Left colon (tissue), 2 donors: ENCODE results near the gene ALOX12B. TPM values are rescaled to one million over a fixed set of nuclear protein-coding genes. Genes with fewer than 3 reads are reported as not detected.
A peak's percentile ranks its signal among the peaks of the same experiment; 100 is the strongest.

Experiments used
- ATAC-seq: fragments of 200-7000 bp; cut with Tn5 transposase; one replicate; pipeline ENCODE4 v1.9.1; 2020; ENCODE audit warnings: mild to moderate bottlenecking, moderate library complexity
- DNase-seq, 2 donors: peaks; one replicate each; pipeline ENCODE4 v3.0.0-alpha.2; 2020
- intact Hi-C, 2 donors: fragments of 100-400 bp; cut with DNase I in 1 of 2; cut with micrococcal nuclease in 1 of 2; formaldehyde crosslinking; loops; one replicate each; pipeline versions ENCODE4 v1.11.2 to v1.14.0; 2022; cut with DNase I, micrococcal nuclease
- long read RNA-seq: library from polyadenylated mRNA; unstranded; transcript quantifications from one replicate; pipeline ENCODE4 v2.0.0, GENCODE V29; 2021
- total RNA-seq, 2 donors: library from RNA; stranded (reverse); fragmentation: NEBNext Ultra II Directional; extraction: Animal tissue kit (Norgen Biotek cat#: 25700); gene quantifications; one replicate each; pipeline ENCODE4 v1.2.1, GENCODE V29; 2021
- donor health status: DM: no; HTN: no; CAD: no.
- donor health status: DM: yes; HTN: yes; CAD: no.

The ALOX12B gene
- total RNA-seq, result under 1 TPM in 1 of 2 donors, not detected in 1; 0.82 TPM
- long read RNA-seq, result 0 reads

DNA sequence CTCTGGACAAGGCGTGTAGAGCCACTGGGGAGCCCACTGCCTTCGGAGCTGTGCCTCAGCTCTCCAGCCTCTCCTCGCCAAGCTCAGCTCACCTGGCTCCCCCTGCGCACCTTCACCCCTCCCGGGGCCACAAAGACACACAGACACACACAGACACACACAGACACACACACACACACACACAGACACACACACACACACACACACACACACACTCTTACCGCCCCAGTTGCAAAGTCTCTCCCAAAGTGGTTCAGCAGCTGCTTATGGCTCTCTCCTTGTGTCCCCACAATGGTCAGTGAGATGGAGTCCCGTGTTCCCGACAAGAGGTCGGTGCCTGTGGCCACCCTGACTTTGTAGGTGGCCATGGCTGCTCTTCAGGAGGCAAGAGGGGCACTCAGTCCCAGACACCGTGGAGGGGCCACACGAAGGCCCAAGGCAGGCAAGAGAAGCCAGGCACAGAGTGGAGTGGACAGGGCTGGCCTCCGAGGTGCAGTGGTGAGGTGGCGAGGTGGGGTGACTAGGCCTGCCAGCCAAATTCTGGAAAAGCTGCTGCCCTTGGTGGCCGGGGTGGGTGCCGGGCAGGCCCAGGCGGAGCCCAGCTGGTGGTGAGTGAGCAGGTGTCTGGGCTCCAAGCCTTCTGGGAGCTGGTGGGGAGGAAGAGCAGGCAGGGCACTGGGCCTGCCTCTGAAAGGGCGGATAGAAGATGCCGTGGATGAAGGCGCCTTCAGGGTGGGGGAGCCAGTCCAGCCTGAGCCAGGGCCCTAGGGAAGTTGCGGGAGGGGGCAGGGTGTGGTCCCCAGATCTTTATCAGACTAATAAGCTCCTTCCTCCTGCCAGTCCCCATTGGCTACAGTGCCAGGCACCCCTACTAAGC is at the start of gene ALOX12B:
Gene ALOX12B, minus strand, starts transcription at position 642 of the 877 bp plus-strand sequence. Its CDS starts 274 bp downstream, at position 368.
- DNase-seq (no peak), ATAC-seq (no peak)
- intact Hi-C loops, result loop anchor here in 1 of 2 donors (10.0 kb wide), 1 partner anchor 217 kb away; no protein-coding TSS in a partner anchor

DNA sequence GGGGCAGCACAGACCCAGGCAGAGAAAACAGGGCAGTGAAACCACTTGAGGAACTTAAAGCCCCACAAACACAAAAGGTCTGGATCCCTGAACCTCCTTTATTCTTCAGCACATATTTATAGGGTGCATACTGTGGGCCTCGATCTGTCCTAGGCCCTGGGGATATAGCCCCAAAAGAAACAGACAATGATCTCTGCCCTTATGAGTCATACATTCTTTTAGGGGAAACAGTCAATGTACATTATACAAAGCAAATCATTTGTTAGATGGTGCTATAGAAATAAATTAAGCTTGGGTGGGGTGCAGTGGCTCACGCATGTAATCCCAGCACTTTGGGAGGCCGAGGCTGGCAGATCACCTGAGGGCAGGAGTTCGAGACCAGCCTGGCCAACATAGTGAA is 46.4 kb upstream of the ALOX12B start:
- intact Hi-C loops, result no loop called here
- DNase-seq, result no peak
- no peak for ATAC-seq

DNA sequence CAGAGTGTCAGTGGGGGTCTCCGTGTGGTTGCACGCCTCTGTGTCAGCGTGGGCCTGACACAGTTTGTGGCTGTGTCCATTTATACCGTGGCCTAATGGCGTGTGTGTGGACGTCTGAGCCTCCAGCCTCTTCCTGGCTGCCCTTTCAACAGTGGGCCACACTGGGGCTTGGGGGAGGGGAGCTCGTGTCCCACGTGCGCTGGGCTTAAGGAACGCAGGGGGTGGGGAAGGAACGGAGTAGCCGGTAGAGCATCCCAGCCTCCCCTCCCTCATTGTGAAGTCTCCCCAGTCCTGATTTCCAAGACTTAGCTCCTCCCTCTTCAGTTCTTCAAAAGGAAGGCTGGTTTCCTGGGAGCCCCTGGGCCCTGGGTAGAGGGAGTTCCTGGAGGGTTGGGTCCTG is 45.9 kb upstream of the ALOX12B start:
- intact Hi-C loops, result no loop called here
- ATAC-seq (no peak), DNase-seq (no peak)

DNA sequence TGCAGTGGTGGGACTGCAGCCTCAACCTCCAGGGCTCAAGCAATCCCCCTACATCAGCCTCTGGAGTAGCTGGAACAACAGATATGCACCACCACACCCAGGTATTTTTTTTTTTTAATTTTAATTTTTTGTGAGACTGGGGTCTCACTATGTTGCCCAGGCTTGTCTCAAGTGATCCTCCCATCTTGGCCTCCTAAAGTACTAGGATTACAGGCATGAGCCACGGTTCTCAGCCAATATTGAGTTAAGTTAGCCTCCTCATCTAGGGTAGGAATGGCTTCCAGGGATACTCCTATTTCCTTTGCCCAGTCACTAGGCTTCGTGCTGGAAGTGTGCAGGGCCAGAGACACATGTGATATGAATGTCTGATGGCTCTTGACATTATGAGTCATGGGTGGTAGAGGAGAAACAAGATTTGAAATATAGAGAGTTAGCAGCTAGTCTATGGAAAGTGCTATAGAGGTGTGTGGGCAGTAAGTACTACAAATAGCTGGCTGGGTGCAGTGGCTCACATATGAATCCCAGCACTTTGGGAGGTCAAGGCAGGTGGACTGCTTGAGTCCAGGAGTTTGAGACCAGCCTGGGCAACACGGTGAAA is 44.4 kb upstream of the ALOX12B start:
- no peak for DNase-seq
- no peak for ATAC-seq
- intact Hi-C loops, result no loop called here

DNA sequence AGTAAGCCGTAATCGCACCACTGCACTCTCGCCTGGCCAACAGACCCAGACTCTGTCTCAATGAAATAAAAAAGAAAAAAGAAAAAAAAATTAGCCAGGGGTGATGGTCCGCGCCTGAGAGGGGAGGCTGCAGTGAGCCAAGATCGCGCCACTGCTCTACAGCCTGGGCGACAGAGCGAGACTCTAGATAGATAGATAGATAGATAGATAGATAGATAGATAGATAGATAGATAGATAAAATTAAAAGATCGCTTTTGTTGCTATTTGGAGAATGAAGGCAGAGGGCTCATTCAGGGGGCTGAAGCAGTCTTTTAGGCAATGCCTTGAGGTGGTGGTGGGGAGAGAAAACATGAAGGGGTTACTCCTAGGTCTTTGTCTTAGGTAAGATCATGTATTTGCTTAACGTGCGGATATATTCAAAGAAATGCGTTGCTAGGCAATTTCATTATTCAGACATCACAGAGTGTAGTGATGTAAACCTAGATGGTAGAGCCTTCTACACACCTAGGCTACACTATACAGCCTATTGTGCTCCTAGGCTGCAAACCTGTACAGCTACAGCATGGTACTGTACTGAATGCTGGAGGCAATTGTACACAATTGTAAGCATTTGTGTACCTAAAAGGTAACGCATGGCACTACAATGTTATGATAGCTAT is 40.7 kb upstream of the ALOX12B start:
- ATAC-seq (no peak), DNase-seq (no peak)
- intact Hi-C loops, result loop anchor here in 1 of 2 donors (10.0 kb wide), 1 partner anchor 57 kb away; no protein-coding TSS in a partner anchor

DNA sequence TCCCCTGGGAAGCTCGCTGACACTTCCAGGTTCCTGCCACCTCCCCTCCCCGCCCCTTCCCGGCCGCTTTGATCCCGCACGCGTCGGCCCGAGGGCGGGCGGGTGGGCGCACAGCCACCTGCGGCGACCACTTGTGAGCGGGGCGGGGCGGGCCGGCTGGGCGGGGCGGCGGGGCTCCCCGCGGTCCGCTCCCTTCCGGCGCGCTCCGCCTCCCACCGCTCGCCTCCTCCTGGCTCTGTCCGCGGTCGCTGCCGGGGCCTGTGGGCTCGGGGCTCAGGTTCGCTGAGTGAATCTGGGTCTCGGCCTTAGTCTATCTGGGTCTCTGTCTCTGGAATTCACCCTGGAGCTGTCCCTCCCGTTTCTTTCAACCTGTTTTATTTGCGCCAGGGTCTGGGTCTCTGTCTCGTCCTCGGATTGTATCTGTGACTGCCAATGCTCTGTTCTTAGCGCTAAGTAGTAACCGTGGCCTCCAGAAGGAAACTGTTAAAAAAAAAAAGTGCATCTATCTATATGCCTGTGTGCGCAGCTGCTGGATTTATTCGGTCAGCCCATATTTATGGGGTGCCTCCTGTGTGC is 39.1 kb upstream of the ALOX12B start:
- intact Hi-C loops, result loop anchor here in 1 of 2 donors (10.0 kb wide), 1 partner anchor 58 kb away; no protein-coding TSS in a partner anchor
- DNase-seq, result peak in 1 of 2 donors; percentile 64
- peak; percentile 59 for ATAC-seq

DNA sequence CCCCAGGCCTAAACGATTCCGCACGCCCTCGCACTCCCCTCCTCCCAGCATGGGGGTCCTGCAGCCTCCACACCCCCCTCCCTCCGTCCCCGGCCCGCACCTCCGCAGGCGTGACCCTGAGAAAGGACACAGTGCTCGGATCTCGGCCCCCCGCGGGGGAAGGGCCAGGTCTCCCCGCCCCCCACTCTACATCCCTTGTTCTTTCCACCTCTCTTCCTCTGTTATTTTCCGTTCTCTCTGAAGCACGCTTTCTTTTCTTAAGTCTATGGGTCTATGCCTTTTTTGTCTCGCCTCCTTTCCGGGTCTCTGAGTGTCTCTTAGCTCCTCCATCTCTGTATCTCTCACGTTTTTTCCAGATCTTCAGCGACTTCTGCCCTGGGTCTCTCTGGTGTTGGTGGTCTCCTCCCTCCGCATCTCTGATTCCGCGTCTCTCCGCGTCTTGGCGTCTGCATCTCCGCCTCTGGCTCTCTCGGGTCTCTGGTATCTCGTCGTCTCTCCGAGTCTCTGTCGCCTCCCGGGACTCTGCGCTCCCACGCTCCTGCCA is 38.5 kb upstream of the ALOX12B start:
- intact Hi-C loops, result loop anchor here in 1 of 2 donors (10.0 kb wide), 1 partner anchor 59 kb away; no protein-coding TSS in a partner anchor
- peak in 1 of 2 donors; percentile 42 for DNase-seq
- no peak for ATAC-seq

DNA sequence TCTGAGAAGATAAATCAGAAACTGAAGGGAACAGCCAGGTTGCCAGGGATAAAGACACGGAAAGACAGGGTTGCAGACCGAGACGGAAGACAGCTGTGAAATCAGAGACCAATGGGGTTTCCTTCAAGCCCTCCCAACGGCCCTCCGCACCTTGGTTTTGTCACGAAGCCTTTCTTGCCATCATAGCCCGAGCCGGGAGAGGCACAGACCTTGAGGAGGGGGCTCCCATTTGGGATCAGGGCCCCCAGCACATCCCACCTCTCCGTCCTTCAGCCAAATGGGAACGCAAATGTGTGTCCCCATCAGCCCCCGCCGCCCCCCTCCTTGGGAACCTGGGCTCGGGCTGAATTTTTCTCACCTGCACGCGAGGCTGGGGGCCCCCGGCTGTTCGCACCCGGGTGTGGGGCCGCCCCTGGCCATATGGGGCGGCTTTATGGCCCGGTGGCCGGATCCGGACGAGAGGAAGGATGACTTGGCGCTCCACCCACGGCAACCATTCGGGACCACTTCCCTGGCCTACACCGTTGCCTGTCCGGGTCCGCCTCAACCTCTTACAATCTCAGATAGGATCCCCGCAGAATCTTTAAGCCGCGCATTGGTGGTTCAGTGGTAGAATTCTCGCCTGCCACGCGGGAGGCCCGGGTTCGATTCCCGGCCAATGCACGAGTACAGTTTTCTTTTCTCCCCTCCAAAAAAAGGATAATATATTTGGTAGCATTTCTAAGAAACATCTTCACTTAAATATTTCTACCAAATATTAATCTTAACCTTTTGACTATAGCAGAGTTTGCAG is 37.8 kb upstream of the ALOX12B start:
- intact Hi-C loops, result loop anchor here in 1 of 2 donors (10.0 kb wide), 1 partner anchor 59 kb away; no protein-coding TSS in a partner anchor
- peak; percentile 65 to 77 for DNase-seq
- peak; percentile 44 for ATAC-seq

DNA sequence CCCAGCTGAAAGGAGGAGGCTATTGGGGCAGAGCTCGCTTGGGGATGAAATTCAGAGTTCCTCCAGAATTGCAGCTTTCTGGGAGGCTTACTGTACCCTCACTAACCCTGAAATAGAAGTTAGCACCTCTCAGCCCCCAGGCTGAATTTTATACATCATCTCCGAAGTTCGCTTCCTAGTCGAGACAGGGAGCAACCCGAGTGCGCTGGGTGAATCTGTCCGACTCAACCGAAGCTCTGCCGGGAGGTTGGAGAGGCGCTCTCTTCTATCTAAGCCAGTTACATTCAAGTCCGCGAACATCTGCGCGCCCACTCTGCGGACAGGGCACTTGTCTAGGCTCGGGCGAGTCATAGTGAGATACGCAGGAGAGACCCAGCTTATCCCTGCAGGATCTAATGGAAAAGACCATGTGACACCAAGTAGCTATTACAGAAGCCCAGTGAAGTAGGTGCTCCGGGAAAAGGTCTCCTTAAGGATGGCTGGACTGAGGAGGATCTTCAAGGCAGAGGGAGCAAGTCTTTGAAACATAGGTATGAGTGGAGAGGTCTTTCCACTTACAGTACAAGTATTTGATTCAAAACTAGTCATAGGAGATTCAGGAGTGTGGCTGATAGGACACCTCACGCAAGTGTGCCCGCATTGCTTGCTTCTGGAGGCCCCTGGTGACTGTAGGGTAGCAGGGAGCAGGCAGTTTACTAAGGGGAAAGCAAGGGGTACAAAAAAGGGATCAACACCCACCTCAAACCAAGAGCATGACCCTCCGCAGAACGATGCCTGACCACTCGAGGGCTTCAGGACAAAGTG is 37.0 kb upstream of the ALOX12B start:
- no peak for DNase-seq
- no peak for ATAC-seq
- intact Hi-C loops, result loop anchor here in 1 of 2 donors (10.0 kb wide), 1 partner anchor 60 kb away; no protein-coding TSS in a partner anchor

DNA sequence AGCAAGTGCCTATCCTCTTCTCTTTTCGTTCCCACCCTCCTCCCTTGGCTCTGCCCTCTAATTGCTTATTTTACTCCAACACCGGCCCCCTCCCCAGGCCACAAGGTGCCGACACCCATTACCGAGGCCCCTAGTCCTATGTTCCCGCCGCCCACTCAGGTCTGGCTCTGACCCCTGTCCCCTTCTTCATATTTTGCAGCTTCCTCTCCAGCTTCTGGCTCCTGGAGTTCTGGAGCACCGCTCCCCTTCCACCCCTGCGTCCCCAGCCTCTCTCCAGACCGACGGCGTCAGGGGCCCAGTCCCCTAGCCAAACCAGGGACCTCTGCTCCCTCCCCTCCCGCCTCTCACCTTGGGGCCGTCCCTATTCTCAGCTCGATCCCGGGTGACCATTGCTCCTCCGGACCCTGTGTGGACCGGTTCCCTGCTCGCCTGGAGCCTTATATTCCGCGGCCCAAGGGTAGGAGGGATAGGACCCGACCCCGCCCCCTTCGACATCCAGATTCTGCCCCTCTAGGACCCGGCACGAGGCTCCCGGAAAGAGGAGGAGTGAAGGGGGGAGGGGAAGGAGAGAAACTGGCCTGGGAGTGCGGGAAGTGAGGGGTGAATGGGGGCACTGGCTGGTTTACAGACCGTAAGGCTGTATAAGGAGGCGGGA is 36.3 kb upstream of the ALOX12B start, which contains the start of gene HES7:
Gene HES7, minus strand, starts transcription at position 412 of the 655 bp plus-strand sequence. Its CDS starts 22 bp downstream, at position 390.
- DNase-seq (peak in 1 of 2 donors; percentile 39), ATAC-seq (no peak)
- intact Hi-C loops, result loop anchor here in 1 of 2 donors (10.0 kb wide), 1 partner anchor 61 kb away; no protein-coding TSS in a partner anchor

DNA sequence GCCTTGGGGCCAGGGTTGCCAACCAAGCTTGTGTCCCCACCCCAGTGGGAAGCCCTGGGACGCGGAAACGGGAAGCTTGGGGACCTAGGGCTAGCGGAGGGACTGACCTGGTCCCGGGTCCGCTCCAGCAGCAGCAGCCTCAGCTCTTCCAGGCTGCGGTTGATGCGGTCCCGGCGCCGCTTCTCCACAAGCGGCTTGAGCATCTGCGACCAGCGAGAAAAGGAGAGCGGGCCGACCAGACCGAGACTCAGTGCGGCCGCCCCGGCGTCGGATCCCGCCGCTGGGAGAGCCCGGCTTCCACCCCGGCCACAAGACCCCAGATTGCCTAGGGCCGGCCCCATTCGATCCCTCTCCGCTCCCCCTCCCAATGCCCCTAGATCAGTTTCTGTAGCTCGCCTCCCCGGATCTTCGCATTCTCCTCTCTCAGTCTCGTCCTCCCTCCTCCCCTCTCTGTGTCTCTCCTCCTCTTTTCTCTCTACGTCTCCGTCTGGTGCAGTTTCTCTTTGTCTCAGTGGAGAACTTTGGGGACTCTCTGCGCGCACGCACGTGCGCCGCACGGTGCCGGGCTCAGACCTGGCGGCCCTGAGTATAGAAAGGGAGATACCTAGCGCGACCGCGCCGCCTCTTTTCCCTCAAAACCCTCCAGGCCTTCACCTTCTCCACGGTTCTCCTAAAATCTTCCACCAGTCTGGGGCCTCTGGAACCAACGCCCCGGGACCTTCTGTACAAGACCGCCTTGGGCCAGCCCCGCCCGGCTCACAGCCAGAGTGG is 35.6 kb upstream of the ALOX12B start:
- ATAC-seq (no peak), DNase-seq (peak in 1 of 2 donors; percentile 41)
- intact Hi-C loops, result loop anchor here in 1 of 2 donors (10.0 kb wide), 1 partner anchor 62 kb away; no protein-coding TSS in a partner anchor

DNA sequence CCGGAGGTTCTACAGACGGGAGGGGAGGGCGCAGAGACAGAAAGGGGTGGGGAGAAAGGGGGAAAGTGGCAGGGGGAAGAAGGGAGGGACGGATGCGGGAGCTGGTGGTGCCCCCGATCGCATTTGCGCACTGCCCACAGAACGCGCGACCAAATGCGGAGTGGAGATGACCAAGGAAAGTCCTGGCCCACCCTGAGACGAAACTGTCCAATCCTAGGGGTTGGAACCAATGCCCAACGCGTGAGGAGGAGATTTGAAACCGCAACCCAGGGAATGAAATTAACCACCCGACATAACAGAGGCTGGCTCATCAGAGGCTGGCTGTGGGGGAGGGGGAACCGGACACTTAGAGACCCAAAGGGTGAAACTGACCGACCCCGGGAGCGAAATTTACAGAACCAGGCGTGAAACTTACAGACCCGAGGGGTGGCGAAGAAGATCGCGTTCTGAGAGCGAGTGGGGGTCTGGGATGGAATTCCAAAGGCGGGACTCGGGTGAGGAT is 35.0 kb upstream of the ALOX12B start:
- intact Hi-C loops, result loop anchor here in 1 of 2 donors (10.0 kb wide), 1 partner anchor 62 kb away; no protein-coding TSS in a partner anchor
- ATAC-seq, result no peak
- DNase-seq, result peak in 1 of 2 donors; percentile 50

DNA sequence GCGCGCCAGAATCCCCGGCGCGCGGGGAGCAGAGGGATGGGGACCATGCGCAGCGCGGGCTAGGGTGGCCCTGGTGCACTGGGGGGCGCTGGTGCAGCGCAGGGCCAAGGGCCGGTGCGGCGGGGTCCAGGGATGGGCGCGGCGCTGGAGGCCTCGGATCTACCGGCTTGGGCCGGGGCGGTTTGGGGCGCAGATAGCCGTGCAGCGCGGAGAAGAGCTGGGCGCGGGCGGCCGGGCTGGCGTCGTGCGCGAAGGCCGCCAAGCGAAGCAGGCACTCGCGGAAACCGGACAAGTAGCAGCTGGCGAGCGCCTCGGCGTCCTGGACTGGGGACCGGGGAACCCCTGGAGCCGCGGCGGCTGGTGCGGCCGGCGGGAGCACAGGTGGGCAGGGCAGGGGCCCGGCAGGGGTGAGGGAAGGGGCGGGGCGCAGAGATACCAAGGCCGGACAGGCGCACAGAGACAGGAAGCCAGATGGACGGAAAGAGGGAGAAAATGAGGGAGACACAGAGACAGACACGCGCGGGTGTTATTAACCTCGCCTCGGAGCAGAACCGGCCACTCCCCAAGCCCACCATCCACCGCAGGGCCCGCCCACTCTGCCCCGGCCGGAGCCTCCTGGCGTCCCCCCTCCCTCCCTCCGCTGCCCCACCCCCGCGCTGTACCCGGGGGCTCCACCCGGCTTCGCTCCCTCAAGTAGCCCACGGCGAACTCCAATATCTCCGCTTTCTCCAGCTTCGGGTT is 34.3 kb upstream of the ALOX12B start:
- DNase-seq (peak; percentile 59 to 66), ATAC-seq (peak; percentile 7)
- intact Hi-C loops, result loop anchor here in 1 of 2 donors (10.0 kb wide), 1 partner anchor 63 kb away; no protein-coding TSS in a partner anchor

DNA sequence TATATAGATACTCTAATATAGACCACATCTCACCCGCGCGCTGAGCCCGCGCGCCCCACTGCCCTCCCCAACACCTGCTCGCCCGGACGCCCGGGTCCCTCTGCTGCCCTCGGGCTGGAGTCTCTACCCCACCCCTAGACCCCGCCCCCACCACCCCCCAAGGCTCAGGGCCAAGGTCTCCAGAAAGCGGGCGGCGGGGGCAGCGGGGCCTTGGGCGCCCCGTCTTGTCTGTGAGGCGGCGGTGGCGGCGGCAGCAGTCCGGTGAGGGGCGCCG is 33.8 kb upstream of the ALOX12B start:
- ATAC-seq (no peak), DNase-seq (no peak)
- intact Hi-C loops, result loop anchor here in 1 of 2 donors (10.0 kb wide), 1 partner anchor 63 kb away; no protein-coding TSS in a partner anchor
